Endodermal cell (in vitro differentiated cells): ENCODE results near the gene ILRUN. TPM values are rescaled to one million over a fixed set of nuclear protein-coding genes. Genes with fewer than 3 reads are reported as not detected.
"Not testable (repeated sequence)": the region's sequence is repeated elsewhere in the genome, so short reads cannot be mapped to it uniquely, and the experiment has no call there.

Experiments used
- DNase-seq: peaks from one replicate; pipeline ENCODE4 v3.0.0-alpha.2; 2017
- H3K27ac ChIP-seq: 2 replicates; pipeline ENCODE4 v1.5.1; 2013; ENCODE audit warnings: mild to moderate bottlenecking, low read depth, low read length, moderate library complexity
- H3K27me3 ChIP-seq: 2 replicates; pipeline ENCODE4 v1.6.1; 2013; ENCODE audit warnings: mild to moderate bottlenecking, low read length, moderate library complexity; ENCODE audit not compliant: insufficient read depth, control insufficient read depth, poor library complexity, severe bottlenecking
- H3K36me3 ChIP-seq: 2 replicates; pipeline ENCODE4 v1.7.0; 2013; ENCODE audit warnings: mild to moderate bottlenecking, low read length, moderate library complexity; ENCODE audit not compliant: control insufficient read depth, insufficient read depth
- H3K4me1 ChIP-seq: one replicate; pipeline ENCODE4 v1.7.0; 2013; ENCODE audit warnings: low read length; ENCODE audit not compliant: control insufficient read depth, insufficient read depth
- H3K4me3 ChIP-seq: 2 replicates; pipeline ENCODE4 v1.5.1; 2013; ENCODE audit warnings: mild to moderate bottlenecking, low read length, moderate library complexity
- H3K9ac ChIP-seq: 2 replicates; pipeline ENCODE4 v1.6.1; 2013; ENCODE audit warnings: mild to moderate bottlenecking, low read length, moderate library complexity; ENCODE audit not compliant: poor library complexity, severe bottlenecking; ENCODE audit errors: extremely low read depth
- H3K9me3 ChIP-seq: 2 replicates; pipeline ENCODE4 v1.6.1; 2013; ENCODE audit warnings: mild to moderate bottlenecking, low read length, moderate library complexity; ENCODE audit not compliant: control insufficient read depth
- H3K27ac Mint-ChIP-seq: 2 replicates; pipeline ENCODE4 v1.8.0; 2020; ENCODE audit warnings: mixed read lengths
- H3K27me3 Mint-ChIP-seq: 2 replicates; pipeline ENCODE4 v1.8.0; 2021; ENCODE audit warnings: mild to moderate bottlenecking, mixed read lengths; ENCODE audit not compliant: insufficient read depth
- H3K36me3 Mint-ChIP-seq: 2 replicates; pipeline ENCODE4 v1.8.0; 2020; ENCODE audit warnings: low read depth, mixed read lengths
- H3K4me1 Mint-ChIP-seq: 2 replicates; pipeline ENCODE4 v1.8.0; 2020; ENCODE audit warnings: mixed read lengths
- H3K4me3 Mint-ChIP-seq: 2 replicates; pipeline ENCODE4 v1.8.0; 2020; ENCODE audit warnings: mild to moderate bottlenecking, moderate library complexity, mixed read lengths
- H3K9me3 Mint-ChIP-seq: 2 replicates; pipeline ENCODE4 v1.8.0; 2020; ENCODE audit warnings: mild to moderate bottlenecking, mixed read lengths
- CTCF ChIP-seq: fragments of 200-600 bp; sonication (generic); conservative IDR thresholded peaks from 2 replicates; pipeline ENCODE4 v1.5.0; 2021; ENCODE audit warnings: antibody characterized with exemption, mild to moderate bottlenecking
- WGBS, 2 experiments: methylation state at CpG; one replicate each; pipeline versions ENCODE4 v1.1.5 to v1.1.7; 2013; ENCODE audit warnings: missing lambda C conversion rate in 2 of 2, mixed read lengths in 1 of 2; ENCODE audit not compliant: insufficient coverage in 1 of 2, insufficient read length in 1 of 2; 5-methylcytosine and 5-hydroxymethylcytosine counted together
- total RNA-seq, 2 donors: library from RNA; stranded (reverse); fragmentation: NEBNext Ultra II Directional in 1 of 2; extraction: Animal tissue kit (Norgen Biotek cat#: 25700) in 1 of 2; gene quantifications; 2 replicates in 1 of 2; 3 replicates in 1 of 2; pipeline ENCODE4 v1.2.1, GENCODE V29; 2021

ILRUN gene
- total RNA-seq, 2 donors from 2014 or later, result 73.0 to 90.5 TPM

- Mint-ChIP-seq H3K4me3 (no peak overlapping the region), H3K36me3 (peaks cover 5% of the 10 kb centered on the region), H3K4me1 (peaks cover 57% of the 10 kb centered on the region), H3K9me3 (no peaks in the 10 kb centered on the region), H3K27me3 (no peaks in the 10 kb centered on the region), H3K27ac (no peak overlapping the region)
- Histone ChIP-seq H3K9ac (no peak overlapping the region), H3K4me1 (peaks cover 17% of the 10 kb centered on the region), H3K4me3 (no peak overlapping the region), H3K9me3 (no peaks in the 10 kb centered on the region), H3K27ac (no peak overlapping the region), H3K36me3 (no peaks in the 10 kb centered on the region), H3K27me3 (no peaks in the 10 kb centered on the region)
- no peak for DNase-seq
- no peak for TF ChIP-seq CTCF
- WGBS, 2 experiments, result 86 to 100% methylated on average over 1 of the region's 1 CpG
Observed at GRCh38 chr6:34671367-34671766, 25.2 kb downstream of the ILRUN start.

- H3K4me1 Mint-ChIP-seq, result peaks cover 52% of the 10 kb centered on the region
- peaks cover 17% of the 10 kb centered on the region for H3K4me1 ChIP-seq
- H3K27ac Mint-ChIP-seq, H3K9me3 ChIP-seq, H3K27ac ChIP-seq, H3K4me3 Mint-ChIP-seq, H3K36me3 ChIP-seq, H3K9ac ChIP-seq, H3K27me3 Mint-ChIP-seq, DNase-seq, H3K36me3 Mint-ChIP-seq, H3K27me3 ChIP-seq, H3K4me3 ChIP-seq, H3K9me3 Mint-ChIP-seq: not testable (repeated sequence)
- 83 to 97% methylated on average over 1 to 5 of the region's 5 CpGs for WGBS, 2 experiments
Observed at GRCh38 chr6:34668799-34669198, 27.8 kb downstream of the ILRUN start.

- no peak for TF ChIP-seq CTCF
- H3K4me3 ChIP-seq, result no peak overlapping the region
- Mint-ChIP-seq H3K4me3 (no peak overlapping the region), H3K36me3 (peaks cover 3% of the 10 kb centered on the region), H3K27ac (no peak overlapping the region), H3K4me1 (peaks cover 41% of the 10 kb centered on the region), H3K27me3 (no peaks in the 10 kb centered on the region), H3K9me3 (no peaks in the 10 kb centered on the region)
- no peak overlapping the region for H3K27ac ChIP-seq
- H3K9ac ChIP-seq, result no peak overlapping the region
- 94 to 100% methylated on average over 3 to 4 of the region's 4 CpGs for WGBS, 2 experiments
- no peaks in the 10 kb centered on the region for H3K36me3 ChIP-seq
- H3K4me1 ChIP-seq, result peaks cover 17% of the 10 kb centered on the region
- no peaks in the 10 kb centered on the region for H3K9me3 ChIP-seq
- DNase-seq, result no peak
- H3K27me3 ChIP-seq, result no peaks in the 10 kb centered on the region
Observed at GRCh38 chr6:34667481-34668238, 28.9 kb downstream of the ILRUN start.
